HG03558 (cell line): ENCODE results near the gene EIF2S3B.

Experiments used
- ATAC-seq: cut with Tn5 transposase; IDR thresholded peaks from one replicate; pipeline ENCODE4 v1.9.1; 2021; ENCODE audit warnings: moderate number of reproducible peaks; ENCODE audit not compliant: unreplicated experiment; ENCODE audit errors: extremely low read depth

Gene EIF2S3B

GRCh38 chr12:10553148-10553547, 47.5 kb downstream of the EIF2S3B start:
- ATAC-seq, result no peak

DNA sequence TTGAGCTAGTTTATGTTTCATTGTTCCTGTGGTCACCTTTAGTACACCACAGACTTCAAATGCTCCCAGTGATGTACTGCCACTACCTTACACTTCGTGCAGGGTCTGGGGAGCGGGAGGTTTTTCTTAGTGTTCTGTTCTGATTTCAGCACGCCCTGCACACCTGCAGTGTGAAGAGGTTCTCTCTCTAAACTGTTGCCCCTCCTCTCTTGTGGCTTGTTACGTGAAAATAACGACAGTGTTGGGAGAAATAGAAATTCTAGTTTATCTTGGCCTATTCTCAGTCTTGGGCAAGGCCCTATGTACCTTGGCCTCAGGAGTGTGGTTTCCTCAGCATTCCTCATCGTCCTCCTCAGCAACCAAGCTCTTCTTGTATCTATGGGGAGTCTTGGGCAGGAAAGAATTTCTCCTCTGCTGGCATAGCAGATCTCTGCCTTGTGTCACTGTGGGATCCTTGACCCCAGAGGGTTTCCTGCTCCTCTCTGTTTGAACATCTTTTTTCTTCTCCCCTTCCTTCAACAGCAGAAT, 48.6 kb downstream of the EIF2S3B start:
- ATAC-seq, result no peak

- ATAC-seq, result no peak
Observed at GRCh38 chr12:10554756-10555481, 49.2 kb downstream of the EIF2S3B start.

GRCh38 chr12:10557329-10557728, 51.6 kb downstream of the EIF2S3B start:
- no peak for ATAC-seq

GRCh38 chr12:10557766-10558165, 52.1 kb downstream of the EIF2S3B start:
- ATAC-seq, result no peak
